ENCODE data around the gene ECHS1. TPM values are rescaled to one million over a fixed set of nuclear protein-coding genes. Genes with fewer than 3 reads are reported as not detected.

Gene ECHS1
- total and polyA plus RNA-seq, 9 of the 15 experiments (the other 6 are each of a cell fraction or from before 2014, with no cell fraction given): 16.6 to 100 (median 68.1) TPM

DNA sequence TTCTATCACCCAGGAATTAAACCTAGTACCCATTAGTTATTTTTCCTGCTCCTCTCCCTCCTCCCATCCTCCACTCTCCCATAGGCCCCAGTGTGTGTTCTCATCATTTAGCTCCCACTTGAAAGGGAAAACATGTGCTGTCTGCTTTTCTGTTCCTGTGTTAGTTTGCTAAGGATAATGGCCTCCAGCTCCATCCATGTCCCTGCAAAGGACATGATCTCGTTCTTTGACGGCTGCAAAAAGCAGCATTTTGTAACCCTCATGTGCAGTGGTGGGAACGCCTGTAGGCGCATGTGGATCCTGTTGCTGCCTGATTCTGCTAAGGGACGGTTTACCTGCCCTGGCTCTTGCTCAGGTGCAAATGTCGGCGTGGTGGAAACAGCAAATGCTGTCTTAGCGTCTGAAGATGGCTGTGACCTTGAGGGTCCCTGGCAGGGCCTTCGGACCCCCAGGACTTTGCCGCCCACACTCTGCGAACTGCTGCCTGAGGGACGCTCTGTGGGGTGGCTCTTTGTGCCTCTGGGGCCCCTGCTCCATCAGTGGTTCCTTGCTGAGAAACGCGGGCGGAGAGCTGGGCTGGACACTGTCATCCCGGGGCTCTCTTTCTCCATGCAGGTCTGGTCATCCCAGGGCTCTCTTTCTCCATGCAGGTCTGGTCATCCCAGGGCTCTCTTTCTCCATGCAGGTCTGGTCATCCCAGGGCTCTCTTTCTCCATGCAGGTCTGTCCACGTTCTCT, 15.2 kb upstream of the ECHS1 start (continued):
- TF ChIP-seq, protein P1, sequence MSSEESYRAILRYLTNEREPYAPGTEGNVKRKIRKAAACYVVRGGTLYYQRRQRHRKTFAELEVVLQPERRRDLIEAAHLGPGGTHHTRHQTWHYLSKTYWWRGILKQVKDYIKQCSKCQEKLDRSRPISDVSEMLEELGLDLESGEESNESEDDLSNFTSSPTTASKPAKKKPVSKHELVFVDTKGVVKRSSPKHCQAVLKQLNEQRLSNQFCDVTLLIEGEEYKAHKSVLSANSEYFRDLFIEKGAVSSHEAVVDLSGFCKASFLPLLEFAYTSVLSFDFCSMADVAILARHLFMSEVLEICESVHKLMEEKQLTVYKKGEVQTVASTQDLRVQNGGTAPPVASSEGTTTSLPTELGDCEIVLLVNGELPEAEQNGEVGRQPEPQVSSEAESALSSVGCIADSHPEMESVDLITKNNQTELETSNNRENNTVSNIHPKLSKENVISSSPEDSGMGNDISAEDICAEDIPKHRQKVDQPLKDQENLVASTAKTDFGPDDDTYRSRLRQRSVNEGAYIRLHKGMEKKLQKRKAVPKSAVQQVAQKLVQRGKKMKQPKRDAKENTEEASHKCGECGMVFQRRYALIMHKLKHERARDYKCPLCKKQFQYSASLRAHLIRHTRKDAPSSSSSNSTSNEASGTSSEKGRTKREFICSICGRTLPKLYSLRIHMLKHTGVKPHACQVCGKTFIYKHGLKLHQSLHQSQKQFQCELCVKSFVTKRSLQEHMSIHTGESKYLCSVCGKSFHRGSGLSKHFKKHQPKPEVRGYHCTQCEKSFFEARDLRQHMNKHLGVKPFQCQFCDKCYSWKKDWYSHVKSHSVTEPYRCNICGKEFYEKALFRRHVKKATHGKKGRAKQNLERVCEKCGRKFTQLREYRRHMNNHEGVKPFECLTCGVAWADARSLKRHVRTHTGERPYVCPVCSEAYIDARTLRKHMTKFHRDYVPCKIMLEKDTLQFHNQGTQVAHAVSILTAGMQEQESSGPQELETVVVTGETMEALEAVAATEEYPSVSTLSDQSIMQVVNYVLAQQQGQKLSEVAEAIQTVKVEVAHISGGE (CRISPR knock-in tag; IDR thresholded peaks at IDR 0.05): peak in 2 of 3 experiments; percentile 87 to 98; a peak in 4 of 6 replicates
- 0 out of 2 replicates have a peak, but pooled peaks have one; percentile 41 for TF ChIP-seq SNIP1 (IDR thresholded peaks at IDR 0.05; ENCODE audit: low read depth)
- 0 out of 2 replicates have a peak, but pooled peaks have one; percentile 46 for TF ChIP-seq EHMT2 (IDR thresholded peaks at IDR 0.05)
- TF ChIP-seq, protein P2, sequence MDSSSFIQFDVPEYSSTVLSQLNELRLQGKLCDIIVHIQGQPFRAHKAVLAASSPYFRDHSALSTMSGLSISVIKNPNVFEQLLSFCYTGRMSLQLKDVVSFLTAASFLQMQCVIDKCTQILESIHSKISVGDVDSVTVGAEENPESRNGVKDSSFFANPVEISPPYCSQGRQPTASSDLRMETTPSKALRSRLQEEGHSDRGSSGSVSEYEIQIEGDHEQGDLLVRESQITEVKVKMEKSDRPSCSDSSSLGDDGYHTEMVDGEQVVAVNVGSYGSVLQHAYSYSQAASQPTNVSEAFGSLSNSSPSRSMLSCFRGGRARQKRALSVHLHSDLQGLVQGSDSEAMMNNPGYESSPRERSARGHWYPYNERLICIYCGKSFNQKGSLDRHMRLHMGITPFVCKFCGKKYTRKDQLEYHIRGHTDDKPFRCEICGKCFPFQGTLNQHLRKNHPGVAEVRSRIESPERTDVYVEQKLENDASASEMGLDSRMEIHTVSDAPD (CRISPR knock-in tag; IDR thresholded peaks at IDR 0.05): no peak
- TF ChIP-seq HEY1 (CRISPR knock-in tag; IDR thresholded peaks at IDR 0.05; ENCODE audit: borderline replicate concordance): no peak
- TF ChIP-seq DNMT1 (IDR thresholded peaks at IDR 0.05): 0 out of 2 replicates have a peak, but pooled peaks have one; percentile 42
- TF ChIP-seq KDM1A (IDR thresholded peaks at IDR 0.05): peak; percentile 32 to 51; a peak in 3 of 4 replicates
- no peak for TF ChIP-seq SAFB2 (IDR thresholded peaks at IDR 0.05; ENCODE audit: borderline replicate concordance, low read depth, low read length, severe bottlenecking)
- TF ChIP-seq, protein P3, sequence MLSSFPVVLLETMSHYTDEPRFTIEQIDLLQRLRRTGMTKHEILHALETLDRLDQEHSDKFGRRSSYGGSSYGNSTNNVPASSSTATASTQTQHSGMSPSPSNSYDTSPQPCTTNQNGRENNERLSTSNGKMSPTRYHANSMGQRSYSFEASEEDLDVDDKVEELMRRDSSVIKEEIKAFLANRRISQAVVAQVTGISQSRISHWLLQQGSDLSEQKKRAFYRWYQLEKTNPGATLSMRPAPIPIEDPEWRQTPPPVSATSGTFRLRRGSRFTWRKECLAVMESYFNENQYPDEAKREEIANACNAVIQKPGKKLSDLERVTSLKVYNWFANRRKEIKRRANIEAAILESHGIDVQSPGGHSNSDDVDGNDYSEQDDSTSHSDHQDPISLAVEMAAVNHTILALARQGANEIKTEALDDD (IDR thresholded peaks at IDR 0.05): peak; percentile 55; the same call in 1 of the 2 replicates
- no peak for TF ChIP-seq ZFP36 (IDR thresholded peaks at IDR 0.05; ENCODE audit: low read depth, low read length, partially characterized antibody)
- no peak for TF ChIP-seq SNRNP70 (optimal IDR thresholded peaks at IDR 0.05; ENCODE audit: low read depth, low read length)
- no peak for TF ChIP-seq EZH2 (IDR thresholded peaks at IDR 0.05; ENCODE audit: borderline replicate concordance, low read depth, low read length)
- no peak for TF ChIP-seq JUNB (CRISPR knock-in tag; conservative IDR thresholded peaks at IDR 0.05)
- TF ChIP-seq MCM7 (IDR thresholded peaks at IDR 0.05): 0 out of 4 replicates have a peak, but pooled peaks of 1 of the 2 experiments have one; percentile 36
- TF ChIP-seq RFX1 (IDR thresholded peaks at IDR 0.05): no peak
- no peak for TF ChIP-seq POU5F1 (IDR thresholded peaks at IDR 0.05; ENCODE audit: borderline replicate concordance, low read depth, low read length, partially characterized antibody)
- no peak for TF ChIP-seq POLR2AphosphoS2 (IDR thresholded peaks at IDR 0.05; ENCODE audit: low read length)
- peak; percentile 8 for TF ChIP-seq KDM5B (IDR thresholded peaks at IDR 0.05; ENCODE audit: insufficient replicate concordance, low read depth, low read length)
- TF ChIP-seq MEF2A (IDR thresholded peaks at IDR 0.05; ENCODE audit: control insufficient read depth, low read depth, low read length): no peak
- TF ChIP-seq SIN3B (IDR thresholded peaks at IDR 0.05; ENCODE audit: low read depth): peak; percentile 68
- TF ChIP-seq ZNF133 (CRISPR knock-in tag; IDR thresholded peaks at IDR 0.05): no peak
- TF ChIP-seq GATAD2B (IDR thresholded peaks at IDR 0.05; ENCODE audit: borderline replicate concordance): peak; percentile 22; the same call in 1 of the 2 replicates
- TF ChIP-seq ZNF830 (CRISPR knock-in tag; IDR thresholded peaks at IDR 0.05): no peak
